GM12875 (cell line): Measurements from ENCODE around the gene LRRC27.

Experiments used
- H3K4me3 ChIP-seq: one replicate; pipeline ENCODE4 v1.5.1; 2011; ENCODE audit warnings: low read depth, low read length, control low read depth
- TF ChIP-seq, protein P1 (sequence below): IDR thresholded peaks from 2 replicates; pipeline ENCODE4 v1.5.1; 2011; ENCODE audit warnings: low read depth, mild to moderate bottlenecking, control low read depth, inconsistent platforms, low read length, moderate library complexity, borderline replicate concordance; ENCODE audit not compliant: insufficient read depth

Gene LRRC27

DNA sequence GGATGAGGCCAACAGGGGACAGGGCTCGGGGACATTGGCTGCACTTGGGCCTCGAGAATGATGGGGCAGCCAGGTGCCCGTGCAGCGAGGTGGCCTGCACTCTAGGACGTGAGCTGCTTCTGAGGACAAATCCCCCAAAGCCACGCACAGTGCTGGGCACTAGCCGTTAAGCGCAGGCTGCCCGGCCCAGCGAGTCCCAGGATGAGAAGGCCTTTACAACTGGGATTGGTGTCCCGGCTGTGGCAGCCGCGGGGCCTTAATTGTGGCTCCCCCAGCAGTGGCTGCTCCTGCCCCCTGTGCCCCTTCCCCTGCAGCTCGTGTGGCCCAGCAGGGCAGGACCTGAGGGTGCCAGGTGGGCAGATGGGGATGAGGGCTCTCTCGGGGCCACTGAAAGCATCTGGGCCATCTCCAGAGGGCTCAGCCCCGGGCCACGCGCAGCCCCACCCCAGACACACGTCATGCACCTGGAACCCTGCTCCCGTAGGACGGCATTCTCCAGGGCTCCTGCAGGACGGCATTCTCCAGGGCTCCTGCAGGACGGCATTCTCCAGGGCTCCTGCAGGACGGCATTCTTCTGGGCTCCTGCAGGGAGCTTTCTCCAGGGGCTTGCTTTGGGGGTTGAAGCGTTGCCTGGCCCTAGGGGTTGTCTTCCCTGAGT lies 71.6 kb downstream of the LRRC27 start:
- TF ChIP-seq, protein P1, sequence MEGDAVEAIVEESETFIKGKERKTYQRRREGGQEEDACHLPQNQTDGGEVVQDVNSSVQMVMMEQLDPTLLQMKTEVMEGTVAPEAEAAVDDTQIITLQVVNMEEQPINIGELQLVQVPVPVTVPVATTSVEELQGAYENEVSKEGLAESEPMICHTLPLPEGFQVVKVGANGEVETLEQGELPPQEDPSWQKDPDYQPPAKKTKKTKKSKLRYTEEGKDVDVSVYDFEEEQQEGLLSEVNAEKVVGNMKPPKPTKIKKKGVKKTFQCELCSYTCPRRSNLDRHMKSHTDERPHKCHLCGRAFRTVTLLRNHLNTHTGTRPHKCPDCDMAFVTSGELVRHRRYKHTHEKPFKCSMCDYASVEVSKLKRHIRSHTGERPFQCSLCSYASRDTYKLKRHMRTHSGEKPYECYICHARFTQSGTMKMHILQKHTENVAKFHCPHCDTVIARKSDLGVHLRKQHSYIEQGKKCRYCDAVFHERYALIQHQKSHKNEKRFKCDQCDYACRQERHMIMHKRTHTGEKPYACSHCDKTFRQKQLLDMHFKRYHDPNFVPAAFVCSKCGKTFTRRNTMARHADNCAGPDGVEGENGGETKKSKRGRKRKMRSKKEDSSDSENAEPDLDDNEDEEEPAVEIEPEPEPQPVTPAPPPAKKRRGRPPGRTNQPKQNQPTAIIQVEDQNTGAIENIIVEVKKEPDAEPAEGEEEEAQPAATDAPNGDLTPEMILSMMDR, result no peak
- no peak overlapping the region for H3K4me3 ChIP-seq

DNA sequence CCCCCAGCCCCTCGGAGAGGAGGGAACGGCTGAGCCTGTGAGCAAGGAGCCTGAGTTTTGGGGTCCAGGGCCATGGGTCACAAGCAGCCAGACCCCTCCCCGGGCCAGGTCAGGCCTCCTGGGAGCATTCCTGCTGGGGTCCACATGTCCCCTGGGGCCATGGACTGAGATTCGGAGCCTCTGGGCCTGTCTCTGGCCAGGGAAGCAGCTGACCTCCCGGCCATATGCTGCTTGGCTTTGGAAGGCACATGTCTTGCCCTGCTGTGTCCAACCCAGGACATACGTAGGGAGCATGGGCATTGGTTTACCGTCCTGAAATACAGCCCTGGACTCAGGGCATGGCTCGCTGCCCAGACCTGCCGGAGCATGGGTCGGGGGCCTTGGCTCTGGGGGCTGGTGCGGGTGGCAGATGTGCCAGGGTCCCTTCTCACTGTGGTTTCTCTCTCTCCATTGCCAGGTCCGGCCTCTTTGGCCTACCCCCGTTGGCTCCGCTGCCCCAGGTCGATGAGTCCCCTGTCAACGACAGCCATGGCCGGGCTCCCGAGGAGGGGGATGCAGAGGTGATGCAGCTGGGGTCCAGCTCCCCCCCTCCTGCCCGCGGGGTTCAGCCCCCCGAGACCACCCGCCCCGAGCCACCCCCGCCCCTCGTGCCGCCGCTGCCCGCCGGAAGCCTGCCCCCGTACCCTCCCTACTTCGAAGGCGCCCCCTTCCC lies 72.3 kb downstream of the LRRC27 start:
- TF ChIP-seq, protein P1, result no peak
- H3K4me3 ChIP-seq, result no peak overlapping the region

DNA sequence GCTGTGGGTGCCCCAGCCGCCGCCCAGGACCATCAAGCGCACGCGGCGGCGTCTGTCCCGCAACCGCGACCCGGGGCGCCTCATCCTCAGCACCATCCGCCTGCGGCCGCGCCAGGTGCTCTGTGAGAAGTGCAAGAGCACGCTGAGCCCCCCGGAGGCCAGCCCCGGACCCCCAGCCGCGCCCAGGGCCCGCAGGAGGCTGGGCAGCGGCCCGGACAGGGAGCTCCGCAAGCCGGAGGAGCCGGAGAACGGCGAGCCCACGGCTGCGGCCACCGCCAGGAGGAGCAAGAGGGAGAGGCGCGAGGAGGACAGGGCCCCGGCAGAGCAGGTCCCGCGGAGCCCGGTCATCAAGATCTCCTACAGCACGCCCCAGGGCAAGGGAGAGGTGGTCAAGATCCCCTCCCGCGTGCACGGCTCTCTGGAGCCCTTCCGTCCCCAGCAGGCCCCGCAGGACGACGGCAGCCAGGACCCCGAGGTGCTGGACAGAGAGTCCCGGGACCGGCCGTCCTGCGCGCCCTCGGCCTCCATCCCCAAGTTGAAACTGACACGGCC lies 73.0 kb downstream of the LRRC27 start:
- H3K4me3 ChIP-seq, result no peak overlapping the region
- TF ChIP-seq, protein P1, result no peak

DNA sequence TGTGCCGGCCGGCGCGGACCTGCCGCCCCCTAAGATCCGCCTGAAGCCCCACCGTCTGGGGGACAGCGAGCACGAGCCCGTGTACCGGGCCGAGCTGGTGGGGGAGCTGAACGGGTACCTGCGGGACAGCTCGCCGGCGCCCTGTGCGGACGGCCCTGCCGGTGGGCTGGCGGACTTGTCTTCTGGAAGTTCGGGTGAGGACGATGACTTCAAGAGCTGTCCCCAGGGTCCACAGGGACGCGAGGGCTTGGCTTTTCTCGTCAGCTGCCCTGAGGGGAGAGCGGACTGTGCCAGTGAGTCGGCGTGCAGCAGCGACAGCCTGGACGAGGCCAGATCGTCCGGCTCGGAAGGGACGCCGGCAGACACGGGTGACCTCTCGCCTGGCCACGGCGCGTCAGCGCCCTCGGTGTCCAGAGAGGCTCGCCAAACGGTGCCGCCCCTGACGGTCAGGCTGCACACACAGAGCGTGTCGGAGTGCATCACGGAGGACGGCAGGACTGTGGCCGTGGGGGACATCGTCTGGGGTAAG lies 73.5 kb downstream of the LRRC27 start:
- TF ChIP-seq, protein P1, result no peak
- no peak overlapping the region for H3K4me3 ChIP-seq

DNA sequence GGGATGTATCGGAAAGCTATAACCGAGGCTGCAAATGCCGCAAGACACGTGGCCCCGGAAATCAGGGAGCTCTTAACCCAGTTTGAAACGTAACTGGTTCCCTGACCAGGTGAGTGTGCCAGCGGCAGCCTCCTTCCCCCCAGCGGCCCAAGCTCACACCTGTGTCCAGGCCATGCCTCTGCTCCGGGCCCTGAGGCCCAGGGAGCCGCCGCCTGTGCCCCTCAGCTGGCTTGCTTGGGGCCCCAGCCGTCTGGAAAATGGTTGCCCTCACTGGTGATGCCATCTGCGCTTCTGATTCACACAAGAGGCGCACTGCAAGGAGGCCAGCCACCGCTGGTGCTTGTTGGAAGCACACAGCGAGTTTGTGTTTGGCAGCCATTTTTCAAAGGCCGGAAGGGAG lies 74.2 kb downstream of the LRRC27 start:
- H3K4me3 ChIP-seq, result no peak overlapping the region
- TF ChIP-seq, protein P1, result no peak

DNA sequence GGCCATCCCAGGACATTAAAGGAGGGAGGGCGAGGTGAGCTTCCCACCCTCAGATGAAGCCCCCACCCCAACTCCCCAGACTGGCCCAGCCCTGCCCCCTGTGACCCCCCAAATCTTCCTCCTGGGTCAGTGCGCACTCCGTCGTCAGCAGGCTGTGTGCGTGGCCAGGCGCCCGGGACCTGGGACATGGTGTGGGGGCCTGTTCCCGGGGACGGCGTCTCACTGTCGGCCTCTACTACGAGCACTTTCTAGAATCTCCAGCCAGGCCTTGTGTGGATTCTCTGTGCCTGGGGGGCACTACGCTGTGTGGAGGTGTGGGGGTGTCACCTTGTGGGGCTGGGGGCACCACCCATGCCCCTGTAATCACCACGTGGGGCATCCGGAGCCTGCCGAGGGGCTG lies 74.8 kb downstream of the LRRC27 start:
- no peak overlapping the region for H3K4me3 ChIP-seq
- TF ChIP-seq, protein P1, result no peak
